Caco-2 (cell line): ENCODE data around the gene TNRC6C. TPM values are rescaled to one million over a fixed set of nuclear protein-coding genes. Genes with fewer than 3 reads are reported as not detected.

Experiments
- BruUV-seq: library from RNA; stranded (reverse); fragments of 400-500 nt; replicated peaks from 2 replicates; lab custom pipeline; 2021; lab: Mats Ljungman, UMichigan
- CTCF ChIA-PET: fragments of 300-600 bp; sonication (Branson Sonifier 250); formaldehyde crosslinking; loops from one replicate; lab custom pipeline; 2022; ENCODE audit warnings: antibody characterized with exemption; lab: Charles Lee
- POLR2A ChIA-PET: fragments of 300-600 bp; sonication (Branson Sonifier 250); formaldehyde crosslinking; loops from one replicate; lab custom pipeline; 2022; ENCODE audit warnings: antibody characterized with exemption; lab: Charles Lee
- DNase-seq, 2 experiments: peaks; one replicate each; pipeline versions ENCODE4 v3.0.0 to v3.0.0-alpha.2; 2020 to 2022
- H3K27me3 ChIP-seq: replicated peaks from 2 replicates; pipeline ENCODE4 v1.6.0; 2011; ENCODE audit warnings: low read length; ENCODE audit not compliant: control insufficient read depth, insufficient read depth
- H3K36me3 ChIP-seq: 2 replicates; pipeline ENCODE4 v1.5.1; 2011; ENCODE audit warnings: low read length; ENCODE audit not compliant: control insufficient read depth, insufficient read depth
- H3K4me1 ChIP-seq: fragments of 250-450 bp; sonication (Bioruptor Pico); 2 replicates; pipeline ENCODE4 v1.5.1; 2020; ENCODE audit warnings: mild to moderate bottlenecking
- H3K4me3 ChIP-seq: 2 replicates; pipeline ENCODE4 v1.5.1; 2011; ENCODE audit warnings: low read depth, mild to moderate bottlenecking, control low read depth, low read length
- H3K9me3 ChIP-seq: fragments of 250-450 bp; sonication (Bioruptor Pico); 2 replicates; pipeline ENCODE4 v1.5.1; 2020; ENCODE audit warnings: mild to moderate bottlenecking, moderate library complexity
- H3K27ac Mint-ChIP-seq: one replicate; pipeline ENCODE4 v1.8.0; 2022; ENCODE audit warnings: mixed read lengths; ENCODE audit not compliant: unreplicated experiment
- H3K27me3 Mint-ChIP-seq: one replicate; pipeline ENCODE4 v1.8.0; 2022; ENCODE audit warnings: mixed read lengths; ENCODE audit not compliant: insufficient read depth, unreplicated experiment
- H3K36me3 Mint-ChIP-seq: one replicate; pipeline ENCODE4 v1.8.0; 2022; ENCODE audit warnings: mild to moderate bottlenecking, mixed read lengths; ENCODE audit not compliant: insufficient read depth, unreplicated experiment
- H3K4me1 Mint-ChIP-seq: one replicate; pipeline ENCODE4 v1.8.0; 2022; ENCODE audit warnings: low read depth, mixed read lengths; ENCODE audit not compliant: unreplicated experiment
- H3K4me3 Mint-ChIP-seq: one replicate; pipeline ENCODE4 v1.8.0; 2022; ENCODE audit warnings: mild to moderate bottlenecking, moderate library complexity, mixed read lengths; ENCODE audit not compliant: unreplicated experiment
- H3K9me3 Mint-ChIP-seq: one replicate; pipeline ENCODE4 v1.8.0; 2022; ENCODE audit warnings: mixed read lengths; ENCODE audit not compliant: unreplicated experiment
- intact Hi-C: fragments of 100-400 bp; cut with micrococcal nuclease; formaldehyde crosslinking; loops from one replicate; pipeline ENCODE4 v1.10.0; 2022; ENCODE audit not compliant: unreplicated experiment
- total RNA-seq: library from RNA; stranded (reverse); gene quantifications from 2 replicates; pipeline ENCODE4 v1.2.3, GENCODE V29; 2022
- TF ChIP-seq, protein P1 (sequence below), 2 experiments: fragments of 200-600 bp in 1 of 2; IDR thresholded peaks; 1 replicate in 1 of 2; 2 replicates in 1 of 2; pipeline versions ENCODE4 v1.5.1 to v1.8.0; 2011 to 2022; ENCODE audit warnings: antibody characterized with exemption in 1 of 2, control low read depth in 1 of 2, inconsistent platforms in 1 of 2, low read depth in 1 of 2, low read length in 1 of 2, mild to moderate bottlenecking in 1 of 2, moderate library complexity in 1 of 2; ENCODE audit not compliant: insufficient read depth in 1 of 2, severe bottlenecking in 1 of 2, unreplicated experiment in 1 of 2

The TNRC6C gene
- total RNA-seq, 1 experiment from 2014 or later: 17.9 TPM

DNA sequence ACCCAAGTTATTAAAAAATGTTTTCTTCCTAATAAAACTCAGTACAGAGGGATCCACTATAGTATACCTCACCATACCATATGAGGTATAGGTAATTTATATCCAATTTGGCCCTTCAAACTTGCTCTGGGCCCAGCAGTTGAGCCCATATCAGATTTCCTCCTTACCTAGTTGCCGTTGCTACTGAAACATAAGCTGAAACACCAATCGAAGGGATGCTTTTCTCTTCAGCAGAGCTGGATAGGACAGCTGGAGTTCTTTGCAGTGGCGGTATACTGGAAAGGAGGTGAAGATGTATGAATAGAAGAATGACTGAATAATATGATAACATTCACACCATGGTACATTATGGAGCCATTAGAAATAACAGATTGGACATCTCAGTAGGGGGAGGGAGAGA, 42.7 kb downstream of the TNRC6C start:
- Mint-ChIP-seq H3K36me3 (no peaks in the 10 kb centered on the region), H3K27ac (no peak overlapping the region), H3K4me3 (no peak overlapping the region), H3K27me3 (no peaks in the 10 kb centered on the region), H3K9me3 (no peaks in the 10 kb centered on the region), H3K4me1 (no peaks in the 10 kb centered on the region)
- CTCF ChIA-PET: interaction anchor here (1.8 kb wide), 1 partner anchor 43 kb away, joined by 6 read pairs; the partner anchor contains the start of gene TNRC6C
- H3K9me3 ChIP-seq: no peaks in the 10 kb centered on the region
- H3K4me3 ChIP-seq: no peak overlapping the region
- TF ChIP-seq, protein P1, sequence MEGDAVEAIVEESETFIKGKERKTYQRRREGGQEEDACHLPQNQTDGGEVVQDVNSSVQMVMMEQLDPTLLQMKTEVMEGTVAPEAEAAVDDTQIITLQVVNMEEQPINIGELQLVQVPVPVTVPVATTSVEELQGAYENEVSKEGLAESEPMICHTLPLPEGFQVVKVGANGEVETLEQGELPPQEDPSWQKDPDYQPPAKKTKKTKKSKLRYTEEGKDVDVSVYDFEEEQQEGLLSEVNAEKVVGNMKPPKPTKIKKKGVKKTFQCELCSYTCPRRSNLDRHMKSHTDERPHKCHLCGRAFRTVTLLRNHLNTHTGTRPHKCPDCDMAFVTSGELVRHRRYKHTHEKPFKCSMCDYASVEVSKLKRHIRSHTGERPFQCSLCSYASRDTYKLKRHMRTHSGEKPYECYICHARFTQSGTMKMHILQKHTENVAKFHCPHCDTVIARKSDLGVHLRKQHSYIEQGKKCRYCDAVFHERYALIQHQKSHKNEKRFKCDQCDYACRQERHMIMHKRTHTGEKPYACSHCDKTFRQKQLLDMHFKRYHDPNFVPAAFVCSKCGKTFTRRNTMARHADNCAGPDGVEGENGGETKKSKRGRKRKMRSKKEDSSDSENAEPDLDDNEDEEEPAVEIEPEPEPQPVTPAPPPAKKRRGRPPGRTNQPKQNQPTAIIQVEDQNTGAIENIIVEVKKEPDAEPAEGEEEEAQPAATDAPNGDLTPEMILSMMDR (IDR thresholded peaks at IDR 0.05; ENCODE audit: insufficient read depth in 1 of 2, low read depth in 1 of 2, low read length in 1 of 2, severe bottlenecking in 1 of 2, unreplicated experiment in 1 of 2): no peak
- no peaks in the 10 kb centered on the region for H3K4me1 ChIP-seq
- no peak for DNase-seq
- H3K27me3 ChIP-seq: no peaks in the 10 kb centered on the region
- no TSS peak for BruUV-seq
- no peaks in the 10 kb centered on the region for H3K36me3 ChIP-seq
- POLR2A ChIA-PET: no interaction called here
- intact Hi-C loops: no loop called here

DNA sequence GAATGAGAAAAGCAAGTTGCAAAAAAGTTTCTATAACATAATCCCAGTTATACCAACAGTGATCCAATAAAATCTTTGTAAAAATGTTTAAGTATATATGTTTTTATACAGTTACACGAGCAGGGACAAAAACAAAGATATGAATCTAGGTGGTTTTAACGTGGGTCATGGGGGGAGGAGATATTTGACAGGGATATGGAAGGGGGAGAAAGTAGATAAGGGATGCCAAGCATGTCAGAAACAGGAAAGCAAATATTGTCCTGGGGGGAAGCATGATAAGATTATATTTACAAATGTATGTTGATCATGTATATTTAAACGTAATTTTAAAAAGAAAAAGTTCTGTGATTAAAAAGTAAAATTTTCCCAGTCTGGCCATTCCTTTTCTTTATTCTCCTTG, 43.1 kb downstream of the TNRC6C start:
- no TSS peak for BruUV-seq

GRCh38 chr17:78002166-78002565, 43.7 kb downstream of the TNRC6C start:
- Histone ChIP-seq H3K27me3 (no peaks in the 10 kb centered on the region), H3K4me1 (no peaks in the 10 kb centered on the region), H3K4me3 (no peak overlapping the region), H3K9me3 (no peaks in the 10 kb centered on the region), H3K36me3 (no peaks in the 10 kb centered on the region)
- intact Hi-C loops: no loop called here
- TF ChIP-seq, protein P1 (IDR thresholded peaks at IDR 0.05; ENCODE audit: insufficient read depth in 1 of 2, low read depth in 1 of 2, low read length in 1 of 2, severe bottlenecking in 1 of 2, unreplicated experiment in 1 of 2): no peak
- DNase-seq: no peak
- H3K36me3 Mint-ChIP-seq: no peaks in the 10 kb centered on the region
- H3K9me3 Mint-ChIP-seq: no peaks in the 10 kb centered on the region
- no peaks in the 10 kb centered on the region for H3K27me3 Mint-ChIP-seq
- BruUV-seq: no TSS peak
- H3K4me3 Mint-ChIP-seq: no peak overlapping the region
- ChIA-PET POLR2A (interaction anchor here (0.6 kb wide), 1 partner anchor 233 kb away, joined by 3 read pairs; no protein-coding TSS in a partner anchor), CTCF (interaction anchor here (1.8 kb wide), 1 partner anchor 44 kb away, joined by 6 read pairs; the partner anchor contains the start of gene TNRC6C)
- H3K4me1 Mint-ChIP-seq: no peaks in the 10 kb centered on the region
- no peak overlapping the region for H3K27ac Mint-ChIP-seq

More for the DNA sequence above, 43.1 kb downstream of the TNRC6C start:
- H3K4me3 ChIP-seq: no peak overlapping the region
- no peaks in the 10 kb centered on the region for H3K9me3 ChIP-seq
- no peaks in the 10 kb centered on the region for H3K36me3 Mint-ChIP-seq
- DNase-seq: no peak
- intact Hi-C loops: no loop called here
- H3K9me3 Mint-ChIP-seq: no peaks in the 10 kb centered on the region
- H3K4me1 Mint-ChIP-seq: no peaks in the 10 kb centered on the region
- TF ChIP-seq, protein P1 (IDR thresholded peaks at IDR 0.05; ENCODE audit: insufficient read depth in 1 of 2, low read depth in 1 of 2, low read length in 1 of 2, severe bottlenecking in 1 of 2, unreplicated experiment in 1 of 2): no peak
- ChIA-PET POLR2A (no interaction called here), CTCF (interaction anchor here (1.8 kb wide), 1 partner anchor 43 kb away, joined by 6 read pairs; the partner anchor contains the start of gene TNRC6C)
- no peaks in the 10 kb centered on the region for H3K36me3 ChIP-seq
- H3K27me3 Mint-ChIP-seq: no peaks in the 10 kb centered on the region
- no peak overlapping the region for H3K4me3 Mint-ChIP-seq
- no peak overlapping the region for H3K27ac Mint-ChIP-seq
- H3K27me3 ChIP-seq: no peaks in the 10 kb centered on the region
- no peaks in the 10 kb centered on the region for H3K4me1 ChIP-seq
